HUES64 (cell line): ENCODE measurements around the gene GATAD1.
"Not testable (repeated sequence)": the region's sequence is repeated elsewhere in the genome, so short reads cannot be mapped to it uniquely, and the experiment has no call there.

Source experiments
- H3K27ac ChIP-seq: 2 replicates; pipeline ENCODE4 v1.7.0; 2013; ENCODE audit warnings: low read depth, low read length, inconsistent platforms
- H3K27me3 ChIP-seq: 2 replicates; pipeline ENCODE4 v1.6.1; 2013; ENCODE audit warnings: mild to moderate bottlenecking, low read length; ENCODE audit not compliant: insufficient read depth
- H3K36me3 ChIP-seq: 2 replicates; pipeline ENCODE4 v1.6.1; 2013; ENCODE audit warnings: mild to moderate bottlenecking, low read length; ENCODE audit not compliant: insufficient read depth
- H3K4me1 ChIP-seq: 2 replicates; pipeline ENCODE4 v1.6.1; 2013; ENCODE audit warnings: mild to moderate bottlenecking, low read length, moderate library complexity; ENCODE audit not compliant: insufficient read depth
- H3K4me3 ChIP-seq: 2 replicates; pipeline ENCODE4 v1.5.1; 2013; ENCODE audit warnings: mild to moderate bottlenecking, low read length, moderate library complexity
- H3K9ac ChIP-seq: 2 replicates; pipeline ENCODE4 v1.6.1; 2013; ENCODE audit warnings: mild to moderate bottlenecking, low read depth, low read length
- H3K9me3 ChIP-seq: 2 replicates; pipeline ENCODE4 v1.6.1; 2013; ENCODE audit warnings: low read depth, low read length; ENCODE audit not compliant: insufficient read depth
- WGBS: fragments of 150-250, 120-280 bp; methylation state at CpG from one replicate; pipeline ENCODE4 v1.1.7; 2013; ENCODE audit warnings: missing lambda C conversion rate; 5-methylcytosine and 5-hydroxymethylcytosine counted together

The GATAD1 gene

GRCh38 chr7:92437956-92438491 lies 9.3 kb upstream of the GATAD1 start:
- H3K4me1 ChIP-seq, result peaks cover 22% of the 10 kb centered on the region
- H3K4me3 ChIP-seq, result no peak overlapping the region
- no peak overlapping the region for H3K27ac ChIP-seq
- no peaks in the 10 kb centered on the region for H3K36me3 ChIP-seq
- no peaks in the 10 kb centered on the region for H3K27me3 ChIP-seq
- no peak overlapping the region for H3K9ac ChIP-seq
- no peaks in the 10 kb centered on the region for H3K9me3 ChIP-seq
- WGBS, result 79% methylated on average over 6 of the region's 6 CpGs

- not testable (repeated sequence) for H3K27me3 ChIP-seq, H3K27ac ChIP-seq, H3K4me3 ChIP-seq, H3K4me1 ChIP-seq, H3K9me3 ChIP-seq, H3K9ac ChIP-seq, H3K36me3 ChIP-seq
- 76% methylated on average over 2 of the region's 2 CpGs for WGBS
Measured at GRCh38 chr7:92442720-92443119, 4.6 kb upstream of the GATAD1 start.

- Histone ChIP-seq H3K9ac (peak overlapping the region; percentile 98; the same call in 1 of the 2 replicates), H3K4me1 (peaks cover 9% of the 10 kb centered on the region; the same call in 1 of the 2 replicates), H3K27me3 (no peaks in the 10 kb centered on the region), H3K9me3 (no peaks in the 10 kb centered on the region), H3K36me3 (peaks cover 33% of the 10 kb centered on the region), H3K4me3 (peak overlapping the region; percentile 99), H3K27ac (no peak overlapping the region)
- 57% methylated on average over 21 of the region's 21 CpGs for WGBS
Measured at GRCh38 chr7:92446869-92447344, 375 bp upstream of the GATAD1 start.

GRCh38 chr7:92448205-92448747 lies 994 bp downstream of the GATAD1 start:
- Histone ChIP-seq H3K4me3 (peak overlapping the region; percentile 99), H3K9me3 (no peaks in the 10 kb centered on the region), H3K36me3 (peaks cover 47% of the 10 kb centered on the region), H3K9ac (peak overlapping the region; percentile 98), H3K27ac (no peak overlapping the region; the same call in 1 of the 2 replicates), H3K27me3 (no peaks in the 10 kb centered on the region), H3K4me1 (peaks cover 9% of the 10 kb centered on the region; the same call in 1 of the 2 replicates)
- 11% methylated on average over 11 of the region's 11 CpGs for WGBS

GRCh38 chr7:92451645-92452044 lies 4.4 kb downstream of the GATAD1 start:
- WGBS, result 98% methylated on average over 2 of the region's 2 CpGs
- peaks cover 9% of the 10 kb centered on the region; the same call in 1 of the 2 replicates for H3K4me1 ChIP-seq
- no peak overlapping the region for H3K27ac ChIP-seq
- H3K9me3 ChIP-seq, result no peaks in the 10 kb centered on the region
- no peaks in the 10 kb centered on the region for H3K27me3 ChIP-seq
- H3K4me3 ChIP-seq, result no peak overlapping the region
- H3K9ac ChIP-seq, result no peak overlapping the region
- H3K36me3 ChIP-seq, result peaks cover 81% of the 10 kb centered on the region

- no peak overlapping the region for H3K4me3 ChIP-seq
Measured at GRCh38 chr7:92456236-92456635, 9.0 kb downstream of the GATAD1 start.

GRCh38 chr7:92460109-92460508 lies 12.8 kb downstream of the GATAD1 start:
- Histone ChIP-seq H3K27ac (no peak overlapping the region), H3K9ac (no peak overlapping the region), H3K27me3 (no peaks in the 10 kb centered on the region), H3K4me1 (no peaks in the 10 kb centered on the region), H3K36me3 (peaks cover 30% of the 10 kb centered on the region), H3K9me3 (no peaks in the 10 kb centered on the region), H3K4me3 (no peak overlapping the region)
- WGBS, result 100% methylated on average over 1 of the region's 2 CpGs

More at GRCh38 chr7:92456236-92456635, 9.0 kb downstream of the GATAD1 start:
- Histone ChIP-seq H3K27ac (no peak overlapping the region), H3K27me3 (no peaks in the 10 kb centered on the region), H3K36me3 (peaks cover 69% of the 10 kb centered on the region), H3K9ac (no peak overlapping the region), H3K4me1 (no peaks in the 10 kb centered on the region), H3K9me3 (no peaks in the 10 kb centered on the region)
- WGBS, result 94% methylated on average over 2 of the region's 2 CpGs

DNA sequence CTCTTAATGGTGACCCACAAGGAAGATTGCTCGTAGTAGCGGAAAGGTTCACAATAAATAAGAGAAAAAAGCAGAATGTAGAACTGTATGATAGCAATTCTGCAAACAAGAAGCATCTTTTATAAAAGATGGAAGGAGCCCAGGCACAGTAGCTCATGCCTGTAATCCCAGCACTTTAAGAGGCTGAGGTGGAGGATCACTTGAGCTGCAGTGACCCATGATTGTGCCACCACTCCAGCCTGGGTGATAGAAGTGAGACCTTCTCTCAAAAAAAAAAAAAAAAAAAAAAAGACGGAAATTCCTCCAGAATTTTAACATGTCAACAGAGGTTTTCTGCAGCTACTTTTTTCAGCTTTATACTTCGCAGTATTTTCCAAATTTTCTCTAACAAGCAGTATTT lies 13.2 kb downstream of the GATAD1 start:
- Histone ChIP-seq H3K4me1 (no peaks in the 10 kb centered on the region), H3K9ac (no peak overlapping the region), H3K9me3 (no peaks in the 10 kb centered on the region), H3K4me3 (no peak overlapping the region), H3K27me3 (no peaks in the 10 kb centered on the region), H3K27ac (no peak overlapping the region), H3K36me3 (peaks cover 26% of the 10 kb centered on the region)
- 89% methylated on average over 4 of the region's 4 CpGs for WGBS

DNA sequence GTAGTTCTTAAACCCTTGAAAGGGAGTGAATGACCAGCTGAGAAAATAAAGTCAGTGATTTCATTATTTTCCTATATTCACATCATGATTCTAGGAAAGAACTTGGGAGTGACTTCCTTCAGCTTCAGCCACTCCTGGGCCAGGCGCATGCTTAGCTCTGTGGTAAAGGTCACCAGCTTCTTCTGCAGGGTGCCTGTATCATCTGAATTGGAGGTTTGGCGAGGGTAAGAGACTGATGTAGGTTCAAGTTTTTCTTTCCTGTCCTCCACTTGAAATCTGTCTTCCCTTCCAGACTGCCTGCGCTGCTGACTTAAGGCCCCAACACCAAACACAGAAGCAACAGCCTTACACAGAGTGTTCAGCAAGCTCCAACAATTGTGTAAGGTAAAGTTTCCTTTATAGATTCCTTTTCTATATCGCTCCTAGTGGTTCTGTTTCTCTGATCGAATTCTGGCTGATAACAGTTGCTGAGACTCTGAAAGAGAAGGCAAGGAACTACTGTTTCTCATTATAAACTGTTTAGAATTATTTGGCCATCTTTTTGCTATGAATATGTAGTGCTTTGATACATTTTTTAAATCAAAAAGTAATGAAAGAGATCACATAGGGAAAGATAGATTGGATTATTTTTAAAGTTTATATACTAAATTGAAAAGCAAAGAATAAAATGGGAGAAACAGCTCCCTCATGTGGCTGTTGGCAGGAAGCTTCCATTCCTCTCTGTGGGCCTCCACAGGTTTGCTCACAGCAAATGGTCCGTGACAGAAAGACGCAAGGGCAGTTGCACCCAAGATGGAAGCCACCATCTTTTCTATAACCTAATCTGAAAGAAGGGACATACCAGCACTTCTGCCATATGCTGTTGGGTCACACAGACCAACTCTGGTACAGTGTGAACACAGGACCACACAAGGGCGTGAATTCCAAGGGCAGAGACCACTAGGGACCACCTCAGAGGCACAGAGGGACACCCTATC lies 14.0 kb downstream of the GATAD1 start:
- Histone ChIP-seq H3K9me3 (no peaks in the 10 kb centered on the region), H3K4me1 (no peaks in the 10 kb centered on the region), H3K27ac (no peak overlapping the region), H3K4me3 (no peak overlapping the region), H3K27me3 (no peaks in the 10 kb centered on the region), H3K36me3 (peaks cover 18% of the 10 kb centered on the region), H3K9ac (no peak overlapping the region)
- WGBS, result 73% methylated on average over 8 of the region's 8 CpGs

- Histone ChIP-seq H3K9ac (no peak overlapping the region), H3K4me1 (no peaks in the 10 kb centered on the region), H3K4me3 (no peak overlapping the region), H3K27me3 (no peaks in the 10 kb centered on the region), H3K36me3 (peaks cover 9% of the 10 kb centered on the region), H3K27ac (no peak overlapping the region), H3K9me3 (no peaks in the 10 kb centered on the region)
- 100% methylated on average over 2 of the region's 3 CpGs for WGBS
Measured at GRCh38 chr7:92462560-92462959, 15.3 kb downstream of the GATAD1 start.

DNA sequence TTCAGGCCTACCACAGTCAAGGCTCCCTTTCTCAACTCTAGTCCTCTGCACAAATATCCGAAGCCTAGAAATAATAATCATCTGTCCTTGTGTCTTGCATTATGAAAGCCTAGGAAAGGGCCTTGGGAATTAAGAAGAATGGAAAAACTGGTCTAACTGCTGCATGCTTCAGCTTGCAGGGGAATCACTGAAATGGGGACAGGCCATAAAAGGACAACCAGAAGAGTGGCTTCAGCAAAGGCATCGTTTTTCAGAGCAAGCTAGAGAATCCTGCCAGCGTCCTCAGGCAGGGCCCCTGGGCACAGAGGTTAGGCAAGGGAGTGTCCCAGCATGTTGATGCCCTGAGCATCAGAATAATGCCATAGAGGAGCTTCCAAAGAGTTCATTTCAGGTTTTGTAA lies 17.2 kb downstream of the GATAD1 start:
- H3K27me3 ChIP-seq, result no peaks in the 10 kb centered on the region
- no peaks in the 10 kb centered on the region for H3K36me3 ChIP-seq
- H3K4me1 ChIP-seq, result no peaks in the 10 kb centered on the region
- H3K9ac ChIP-seq, result no peak overlapping the region
- peaks cover 3% of the 10 kb centered on the region; the same call in 1 of the 2 replicates for H3K9me3 ChIP-seq
- 82% methylated on average over 3 of the region's 3 CpGs for WGBS
- H3K27ac ChIP-seq, result no peak overlapping the region
- H3K4me3 ChIP-seq, result no peak overlapping the region
